SH-SY5Y (cell line): ENCODE data around the gene ARHGAP15.

ENCODE experiments used
- GATA2 ChIP-seq: IDR thresholded peaks from 2 replicates; pipeline ENCODE4 v1.6.1; 2011; ENCODE audit warnings: mild to moderate bottlenecking, low read depth, low read length
- GATA3 ChIP-seq: IDR thresholded peaks from 2 replicates; pipeline ENCODE4 v1.6.1; 2011; ENCODE audit warnings: low read depth, mild to moderate bottlenecking, low read length, moderate library complexity

DNA sequence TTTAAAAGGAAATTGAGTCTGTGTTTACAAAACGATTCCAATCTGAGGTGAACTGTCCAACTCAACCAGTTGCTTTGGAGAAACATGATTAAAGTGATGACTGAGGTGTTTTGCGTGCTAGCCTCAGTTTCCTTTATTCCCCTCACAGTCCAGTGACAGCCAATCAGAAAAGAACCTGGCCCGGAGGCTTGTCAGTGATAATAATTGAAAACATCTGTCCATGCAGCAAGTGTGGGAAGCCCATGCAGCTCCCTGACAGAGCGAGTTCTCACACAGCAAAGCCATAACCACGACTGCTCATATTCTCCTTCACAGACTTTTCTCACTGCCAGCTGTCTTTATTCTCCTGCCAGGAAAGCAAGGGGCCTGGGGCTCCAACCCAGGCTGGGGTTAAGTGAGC, 613.4 kb downstream of the ARHGAP15 start:
- TF ChIP-seq GATA2 (no peak), GATA3 (no peak)
